K562 (cell line): ENCODE results near the gene GCH1. TPM values are rescaled to one million over a fixed set of nuclear protein-coding genes. Genes with fewer than 3 reads are reported as not detected.

Experiments
- POLR2AphosphoS5 ChIP-seq: IDR thresholded peaks from 2 replicates; pipeline ENCODE4 v1.6.1; 2011; ENCODE audit warnings: mild to moderate bottlenecking, low read depth, low read length, moderate library complexity; ENCODE audit not compliant: control insufficient read depth, insufficient read depth
- SP1 ChIP-seq: sonication (generic); formaldehyde crosslinking; IDR thresholded peaks from 2 replicates; pipeline ENCODE4 v1.8.1; 2022; ENCODE audit warnings: mild to moderate bottlenecking, missing genetic modification reagents
- polyA plus RNA-seq, 8 experiments: library from polyadenylated mRNA; depleted of rRNA in 4 of 8; stranded (reverse) in 5 of 8; unstranded in 3 of 8; fragments of >200 nt; fragmentation: Nextera tagmentation in 2 of 8; fragmentation: Illumina TruSeq in 1 of 8; extraction: Ambion mirVana in 2 of 8; extraction: Trizol in 1 of 8; gene quantifications; 2 replicates each; pipeline versions ENCODE4 v1.2.1 to v1.2.3, GENCODE V29; 2011 to 2014; ENCODE audit warnings: inconsistent platforms in 1 of 8, missing spikeins in 1 of 8
- total RNA-seq, 7 experiments: library from RNA; depleted of rRNA in 6 of 7; stranded (reverse); fragments of >200 nt in 6 of 7; fragmentation: Illumina TruSeq in 2 of 7; extraction: Trizol in 2 of 7; gene quantifications; 2 replicates each; pipeline versions ENCODE4 v1.2.1 to v1.2.3, GENCODE V29; 2011 to 2021; ENCODE audit warnings: low replicate concordance in 1 of 7
- TF ChIP-seq, protein P1 (sequence below): fragments of 450-650 bp; IDR thresholded peaks from 2 replicates; pipeline ENCODE4 v1.7.1; 2018; ENCODE audit warnings: mild to moderate bottlenecking, low read depth; ENCODE audit not compliant: partially characterized antibody
- TF ChIP-seq, protein P2 (sequence below), 2 experiments: fragments of 450-650 bp in 1 of 2; sonication (generic) in 1 of 2; formaldehyde crosslinking in 1 of 2; IDR thresholded peaks in 1 of 2; conservative IDR thresholded peaks in 1 of 2; 2 replicates each; pipeline versions ENCODE4 v1.6.1 to v1.8.1; 2016 to 2023; ENCODE audit warnings: mild to moderate bottlenecking in 2 of 2, moderate library complexity in 2 of 2, inconsistent platforms in 1 of 2, missing genetic modification reagents in 1 of 2
- TF ChIP-seq, protein P3 (sequence below): fragments of 200-800 bp; sonication (Bioruptor generic); IDR thresholded peaks from 2 replicates; pipeline ENCODE4 v1.6.1; 2016; ENCODE audit warnings: missing genetic modification characterization, missing compliant biosample characterization
- TF ChIP-seq, protein P4 (sequence below): sonication (generic); formaldehyde crosslinking; IDR thresholded peaks from 2 replicates; pipeline ENCODE4 v1.8.1; 2022; ENCODE audit warnings: missing genetic modification reagents
- TF ChIP-seq, protein P5 (sequence below): fragments of 450-650 bp; IDR thresholded peaks from 2 replicates; pipeline ENCODE4 v1.6.1; 2016; ENCODE audit warnings: antibody characterized with exemption
- TF ChIP-seq, protein P6 (sequence below): sonication (generic); formaldehyde crosslinking; IDR thresholded peaks from 2 replicates; pipeline ENCODE4 v1.8.1; 2023; ENCODE audit warnings: mild to moderate bottlenecking, missing genetic modification reagents

The GCH1 gene
- total and polyA plus RNA-seq, 9 of the 15 experiments (the other 6 are each of a cell fraction or from before 2014, with no cell fraction given): 3.9 to 13.1 (median 6.5) TPM

DNA sequence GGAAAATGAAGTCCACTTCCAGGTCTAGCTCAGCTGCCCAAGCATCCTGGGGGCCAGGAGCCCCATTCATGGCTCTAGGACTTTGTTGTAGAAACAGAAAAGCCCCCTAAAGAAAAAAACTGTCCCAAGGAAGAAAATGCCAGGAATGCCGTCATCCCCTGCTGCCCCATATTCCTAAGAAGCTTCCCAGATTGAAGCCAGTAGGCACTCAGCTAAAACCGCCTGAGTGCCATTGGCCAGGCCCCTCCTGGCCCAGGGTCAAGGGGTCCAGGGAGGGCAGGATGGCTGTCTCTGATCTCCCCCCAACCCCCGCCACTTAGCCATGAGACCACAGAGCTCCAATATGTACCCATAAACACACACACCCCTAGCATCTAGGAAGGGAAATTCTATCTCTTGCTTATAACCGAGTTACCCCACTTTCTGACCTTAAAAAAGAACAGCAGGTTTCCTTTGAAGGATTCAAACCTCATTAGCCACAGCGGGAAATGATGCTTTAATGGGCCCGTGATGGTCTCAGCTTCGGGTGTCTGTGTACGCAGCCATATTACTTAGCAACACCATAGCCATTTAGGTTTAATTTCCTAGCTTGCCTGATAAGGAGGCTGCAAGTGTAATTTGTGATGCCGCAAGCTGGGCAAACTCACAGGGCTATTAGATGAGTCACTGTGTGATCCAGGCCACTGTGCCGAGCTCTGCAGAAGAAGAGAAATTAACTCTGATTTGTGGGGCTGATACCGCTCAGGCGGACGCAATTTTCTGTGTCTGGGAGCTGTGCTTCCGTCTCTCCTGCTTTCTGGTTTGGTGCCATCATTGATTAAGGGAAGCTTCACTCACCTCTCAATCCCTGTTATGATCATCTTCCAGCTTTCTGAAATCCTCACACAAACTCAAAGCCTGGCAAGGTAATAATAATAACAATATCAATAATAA is 84.2 kb downstream of the GCH1 start (continued):
- TF ChIP-seq, protein P1, sequence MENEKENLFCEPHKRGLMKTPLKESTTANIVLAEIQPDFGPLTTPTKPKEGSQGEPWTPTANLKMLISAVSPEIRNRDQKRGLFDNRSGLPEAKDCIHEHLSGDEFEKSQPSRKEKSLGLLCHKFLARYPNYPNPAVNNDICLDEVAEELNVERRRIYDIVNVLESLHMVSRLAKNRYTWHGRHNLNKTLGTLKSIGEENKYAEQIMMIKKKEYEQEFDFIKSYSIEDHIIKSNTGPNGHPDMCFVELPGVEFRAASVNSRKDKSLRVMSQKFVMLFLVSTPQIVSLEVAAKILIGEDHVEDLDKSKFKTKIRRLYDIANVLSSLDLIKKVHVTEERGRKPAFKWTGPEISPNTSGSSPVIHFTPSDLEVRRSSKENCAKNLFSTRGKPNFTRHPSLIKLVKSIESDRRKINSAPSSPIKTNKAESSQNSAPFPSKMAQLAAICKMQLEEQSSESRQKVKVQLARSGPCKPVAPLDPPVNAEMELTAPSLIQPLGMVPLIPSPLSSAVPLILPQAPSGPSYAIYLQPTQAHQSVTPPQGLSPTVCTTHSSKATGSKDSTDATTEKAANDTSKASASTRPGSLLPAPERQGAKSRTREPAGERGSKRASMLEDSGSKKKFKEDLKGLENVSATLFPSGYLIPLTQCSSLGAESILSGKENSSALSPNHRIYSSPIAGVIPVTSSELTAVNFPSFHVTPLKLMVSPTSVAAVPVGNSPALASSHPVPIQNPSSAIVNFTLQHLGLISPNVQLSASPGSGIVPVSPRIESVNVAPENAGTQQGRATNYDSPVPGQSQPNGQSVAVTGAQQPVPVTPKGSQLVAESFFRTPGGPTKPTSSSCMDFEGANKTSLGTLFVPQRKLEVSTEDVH: no peak
- TF ChIP-seq, protein P2, sequence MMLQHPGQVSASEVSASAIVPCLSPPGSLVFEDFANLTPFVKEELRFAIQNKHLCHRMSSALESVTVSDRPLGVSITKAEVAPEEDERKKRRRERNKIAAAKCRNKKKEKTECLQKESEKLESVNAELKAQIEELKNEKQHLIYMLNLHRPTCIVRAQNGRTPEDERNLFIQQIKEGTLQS (IDR thresholded peaks at IDR 0.05): peak; percentile 68
- TF ChIP-seq, protein P2 (CRISPR knock-in tag; conservative IDR thresholded peaks at IDR 0.05): no peak
- TF ChIP-seq, protein P3, sequence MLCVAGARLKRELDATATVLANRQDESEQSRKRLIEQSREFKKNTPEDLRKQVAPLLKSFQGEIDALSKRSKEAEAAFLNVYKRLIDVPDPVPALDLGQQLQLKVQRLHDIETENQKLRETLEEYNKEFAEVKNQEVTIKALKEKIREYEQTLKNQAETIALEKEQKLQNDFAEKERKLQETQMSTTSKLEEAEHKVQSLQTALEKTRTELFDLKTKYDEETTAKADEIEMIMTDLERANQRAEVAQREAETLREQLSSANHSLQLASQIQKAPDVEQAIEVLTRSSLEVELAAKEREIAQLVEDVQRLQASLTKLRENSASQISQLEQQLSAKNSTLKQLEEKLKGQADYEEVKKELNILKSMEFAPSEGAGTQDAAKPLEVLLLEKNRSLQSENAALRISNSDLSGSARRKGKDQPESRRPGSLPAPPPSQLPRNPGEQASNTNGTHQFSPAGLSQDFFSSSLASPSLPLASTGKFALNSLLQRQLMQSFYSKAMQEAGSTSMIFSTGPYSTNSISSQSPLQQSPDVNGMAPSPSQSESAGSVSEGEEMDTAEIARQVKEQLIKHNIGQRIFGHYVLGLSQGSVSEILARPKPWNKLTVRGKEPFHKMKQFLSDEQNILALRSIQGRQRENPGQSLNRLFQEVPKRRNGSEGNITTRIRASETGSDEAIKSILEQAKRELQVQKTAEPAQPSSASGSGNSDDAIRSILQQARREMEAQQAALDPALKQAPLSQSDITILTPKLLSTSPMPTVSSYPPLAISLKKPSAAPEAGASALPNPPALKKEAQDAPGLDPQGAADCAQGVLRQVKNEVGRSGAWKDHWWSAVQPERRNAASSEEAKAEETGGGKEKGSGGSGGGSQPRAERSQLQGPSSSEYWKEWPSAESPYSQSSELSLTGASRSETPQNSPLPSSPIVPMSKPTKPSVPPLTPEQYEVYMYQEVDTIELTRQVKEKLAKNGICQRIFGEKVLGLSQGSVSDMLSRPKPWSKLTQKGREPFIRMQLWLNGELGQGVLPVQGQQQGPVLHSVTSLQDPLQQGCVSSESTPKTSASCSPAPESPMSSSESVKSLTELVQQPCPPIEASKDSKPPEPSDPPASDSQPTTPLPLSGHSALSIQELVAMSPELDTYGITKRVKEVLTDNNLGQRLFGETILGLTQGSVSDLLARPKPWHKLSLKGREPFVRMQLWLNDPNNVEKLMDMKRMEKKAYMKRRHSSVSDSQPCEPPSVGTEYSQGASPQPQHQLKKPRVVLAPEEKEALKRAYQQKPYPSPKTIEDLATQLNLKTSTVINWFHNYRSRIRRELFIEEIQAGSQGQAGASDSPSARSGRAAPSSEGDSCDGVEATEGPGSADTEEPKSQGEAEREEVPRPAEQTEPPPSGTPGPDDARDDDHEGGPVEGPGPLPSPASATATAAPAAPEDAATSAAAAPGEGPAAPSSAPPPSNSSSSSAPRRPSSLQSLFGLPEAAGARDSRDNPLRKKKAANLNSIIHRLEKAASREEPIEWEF (CRISPR knock-in tag): no peak
- TF ChIP-seq POLR2AphosphoS5: no peak
- TF ChIP-seq, protein P4, sequence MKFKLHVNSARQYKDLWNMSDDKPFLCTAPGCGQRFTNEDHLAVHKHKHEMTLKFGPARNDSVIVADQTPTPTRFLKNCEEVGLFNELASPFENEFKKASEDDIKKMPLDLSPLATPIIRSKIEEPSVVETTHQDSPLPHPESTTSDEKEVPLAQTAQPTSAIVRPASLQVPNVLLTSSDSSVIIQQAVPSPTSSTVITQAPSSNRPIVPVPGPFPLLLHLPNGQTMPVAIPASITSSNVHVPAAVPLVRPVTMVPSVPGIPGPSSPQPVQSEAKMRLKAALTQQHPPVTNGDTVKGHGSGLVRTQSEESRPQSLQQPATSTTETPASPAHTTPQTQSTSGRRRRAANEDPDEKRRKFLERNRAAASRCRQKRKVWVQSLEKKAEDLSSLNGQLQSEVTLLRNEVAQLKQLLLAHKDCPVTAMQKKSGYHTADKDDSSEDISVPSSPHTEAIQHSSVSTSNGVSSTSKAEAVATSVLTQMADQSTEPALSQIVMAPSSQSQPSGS (CRISPR knock-in tag): no peak
- no peak for TF ChIP-seq SP1 (CRISPR knock-in tag)
- TF ChIP-seq, protein P5, sequence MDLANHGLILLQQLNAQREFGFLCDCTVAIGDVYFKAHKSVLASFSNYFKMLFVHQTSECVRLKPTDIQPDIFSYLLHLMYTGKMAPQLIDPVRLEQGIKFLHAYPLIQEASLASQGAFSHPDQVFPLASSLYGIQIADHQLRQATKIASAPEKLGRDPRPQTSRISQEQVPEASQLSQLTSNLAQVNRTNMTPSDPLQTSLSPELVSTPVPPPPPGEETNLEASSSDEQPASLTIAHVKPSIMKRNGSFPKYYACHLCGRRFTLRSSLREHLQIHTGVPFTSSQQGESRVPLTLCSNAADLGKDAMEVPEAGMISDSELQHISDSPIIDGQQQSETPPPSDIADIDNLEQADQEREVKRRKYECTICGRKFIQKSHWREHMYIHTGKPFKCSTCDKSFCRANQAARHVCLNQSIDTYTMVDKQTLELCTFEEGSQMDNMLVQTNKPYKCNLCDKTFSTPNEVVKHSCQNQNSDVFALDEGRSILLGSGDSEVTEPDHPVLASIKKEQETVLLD: no peak
- TF ChIP-seq, protein P6, sequence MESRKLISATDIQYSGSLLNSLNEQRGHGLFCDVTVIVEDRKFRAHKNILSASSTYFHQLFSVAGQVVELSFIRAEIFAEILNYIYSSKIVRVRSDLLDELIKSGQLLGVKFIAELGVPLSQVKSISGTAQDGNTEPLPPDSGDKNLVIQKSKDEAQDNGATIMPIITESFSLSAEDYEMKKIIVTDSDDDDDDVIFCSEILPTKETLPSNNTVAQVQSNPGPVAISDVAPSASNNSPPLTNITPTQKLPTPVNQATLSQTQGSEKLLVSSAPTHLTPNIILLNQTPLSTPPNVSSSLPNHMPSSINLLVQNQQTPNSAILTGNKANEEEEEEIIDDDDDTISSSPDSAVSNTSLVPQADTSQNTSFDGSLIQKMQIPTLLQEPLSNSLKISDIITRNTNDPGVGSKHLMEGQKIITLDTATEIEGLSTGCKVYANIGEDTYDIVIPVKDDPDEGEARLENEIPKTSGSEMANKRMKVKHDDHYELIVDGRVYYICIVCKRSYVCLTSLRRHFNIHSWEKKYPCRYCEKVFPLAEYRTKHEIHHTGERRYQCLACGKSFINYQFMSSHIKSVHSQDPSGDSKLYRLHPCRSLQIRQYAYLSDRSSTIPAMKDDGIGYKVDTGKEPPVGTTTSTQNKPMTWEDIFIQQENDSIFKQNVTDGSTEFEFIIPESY: no peak
